Coronary artery (tissue), 2 donors: Measurements from ENCODE around the gene ACTBL2.
"Not testable (repeated sequence)": the region's sequence is repeated elsewhere in the genome, so short reads cannot be mapped to it uniquely, and the experiment has no call there.

Experiments
- DNase-seq: peaks from one replicate; pipeline ENCODE4 v3.0.0-alpha.2; 2017; ENCODE audit warnings: low spot score
- H3K27ac ChIP-seq, 2 donors: fragments of 200-600 bp; sonication (generic); one replicate each; pipeline ENCODE4 v1.5.1; 2016 to 2019
- H3K4me3 ChIP-seq: fragments of 200-600 bp; sonication (generic); 2 replicates; pipeline ENCODE4 v1.5.1; 2016; ENCODE audit warnings: mild to moderate bottlenecking, moderate library complexity
- CTCF ChIP-seq: fragments of 200-600 bp; sonication (generic); IDR thresholded peaks from one replicate; pipeline ENCODE4 v1.5.1; 2019; ENCODE audit warnings: antibody characterized with exemption

Gene ACTBL2

GRCh38 chr5:57482671-57483106 is at the start of gene ACTBL2:
ACTBL2 (minus strand) TSS chr5:57482811; CDS start chr5:57482707, 104 bp downstream.
- TF ChIP-seq CTCF = no peak
- Histone ChIP-seq H3K4me3 (no peak within 1 kb of the TSS), H3K27ac (no peak within 1 kb of the TSS)
- DNase-seq = no peak

- TF ChIP-seq CTCF = no peak
- Histone ChIP-seq H3K27ac (no peak overlapping the region), H3K4me3 (no peak overlapping the region)
- DNase-seq = no peak
These were observed 48.7 kb upstream of the ACTBL2 start for GRCh38 chr5:57531333-57531732.

GRCh38 chr5:57529864-57530263 is 47.3 kb upstream of the ACTBL2 start:
- no peak for DNase-seq
- no peak for TF ChIP-seq CTCF
- Histone ChIP-seq H3K4me3 (no peak overlapping the region), H3K27ac (no peak overlapping the region)

GRCh38 chr5:57527870-57528269 is 45.3 kb upstream of the ACTBL2 start:
- no peak for DNase-seq
- no peak for TF ChIP-seq CTCF
- no peak overlapping the region for H3K27ac ChIP-seq
- no peak overlapping the region for H3K4me3 ChIP-seq

- Histone ChIP-seq H3K4me3 (no peak overlapping the region), H3K27ac (no peak overlapping the region)
- TF ChIP-seq CTCF = no peak
- DNase-seq = no peak
These were observed 41.9 kb upstream of the ACTBL2 start for GRCh38 chr5:57524348-57525060.

- not testable (repeated sequence) for DNase-seq, H3K27ac ChIP-seq, H3K4me3 ChIP-seq
These were observed 39.9 kb upstream of the ACTBL2 start for GRCh38 chr5:57522477-57522876.

- not testable (repeated sequence) for DNase-seq, H3K27ac ChIP-seq, H3K4me3 ChIP-seq
These were observed 35.8 kb upstream of the ACTBL2 start for GRCh38 chr5:57518415-57518814.

GRCh38 chr5:57517250-57517649 is 34.6 kb upstream of the ACTBL2 start:
- no peak overlapping the region for H3K27ac ChIP-seq
- no peak for DNase-seq
- no peak overlapping the region for H3K4me3 ChIP-seq
- no peak for TF ChIP-seq CTCF
